SW480 (cell line): ENCODE data around the gene TPPP.

ENCODE experiments used
- DNase-seq: peaks from one replicate; pipeline ENCODE4 v3.0.0-alpha.2; 2016; ENCODE audit warnings: low spot score

TPPP gene

DNA sequence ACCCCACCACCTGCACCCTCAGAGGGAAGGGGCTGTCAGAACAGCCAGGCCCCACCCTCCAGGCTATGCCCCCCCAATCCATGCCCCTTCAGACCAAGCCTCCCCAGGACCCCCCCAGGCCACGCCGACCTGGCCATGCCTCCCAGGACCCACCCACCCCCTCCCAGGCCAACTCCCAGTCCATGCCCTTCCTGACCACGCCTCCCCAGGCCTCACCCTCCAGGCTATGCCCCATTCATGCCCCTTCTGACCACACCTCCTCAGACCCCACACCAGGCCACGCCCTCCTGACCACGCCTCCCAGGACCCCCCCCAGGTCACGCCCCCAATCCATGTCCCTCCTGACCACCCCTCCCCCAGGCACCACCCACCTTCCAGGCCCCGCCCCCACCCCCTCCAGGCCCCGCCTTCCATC lies 27.6 kb downstream of the TPPP start:
- no peak for DNase-seq

DNA sequence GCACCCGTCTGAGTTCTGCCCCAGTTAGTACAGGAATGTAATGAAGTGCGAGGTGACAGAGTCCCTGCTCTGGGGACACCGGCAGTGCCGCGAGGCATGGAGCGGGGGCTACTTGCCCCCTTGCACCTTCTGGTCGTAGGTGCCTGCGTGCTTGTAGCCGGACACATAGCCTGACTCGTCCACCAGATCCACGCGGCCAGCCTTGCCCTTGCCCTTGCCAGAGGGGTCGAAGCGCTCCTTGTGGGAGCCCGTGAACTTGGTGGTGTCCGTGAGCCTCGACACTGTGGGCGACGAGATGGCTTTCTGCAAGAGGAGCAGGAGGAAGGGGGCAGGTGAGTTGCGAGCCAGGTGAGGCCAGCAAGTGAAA lies 28.2 kb downstream of the TPPP start:
- no peak for DNase-seq

DNA sequence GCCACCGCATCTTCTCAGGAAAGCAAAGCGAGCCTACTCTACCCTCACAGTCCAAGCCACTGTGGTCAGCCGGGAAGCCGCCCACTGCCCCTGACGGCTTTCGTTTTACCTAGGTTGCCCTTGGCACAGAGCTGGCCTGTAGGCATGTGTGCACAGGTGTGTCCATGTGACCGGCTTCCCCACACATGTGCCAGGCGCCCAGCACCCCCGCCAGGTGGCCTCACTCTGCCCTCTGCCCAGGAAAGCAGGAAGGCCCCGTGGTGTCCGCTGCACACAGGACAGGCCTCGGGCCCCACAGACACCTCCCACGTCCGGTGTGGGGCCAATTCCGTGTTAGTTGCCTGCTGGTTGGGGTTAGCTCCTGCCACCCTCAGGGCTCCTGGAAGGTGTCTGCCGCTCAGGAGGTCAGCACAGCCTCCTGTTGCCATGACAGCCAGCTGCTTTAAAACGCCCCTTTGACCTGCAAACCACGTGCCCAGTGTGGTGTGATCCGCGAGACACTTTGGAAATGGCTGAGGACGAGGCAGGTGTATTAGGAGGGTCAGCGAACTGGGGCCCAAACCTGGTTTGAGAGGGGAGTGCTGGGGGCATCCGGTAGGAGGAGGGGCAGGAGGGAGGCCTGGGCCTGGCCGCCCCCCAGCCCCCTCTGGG lies 28.7 kb downstream of the TPPP start:
- DNase-seq: no peak

DNA sequence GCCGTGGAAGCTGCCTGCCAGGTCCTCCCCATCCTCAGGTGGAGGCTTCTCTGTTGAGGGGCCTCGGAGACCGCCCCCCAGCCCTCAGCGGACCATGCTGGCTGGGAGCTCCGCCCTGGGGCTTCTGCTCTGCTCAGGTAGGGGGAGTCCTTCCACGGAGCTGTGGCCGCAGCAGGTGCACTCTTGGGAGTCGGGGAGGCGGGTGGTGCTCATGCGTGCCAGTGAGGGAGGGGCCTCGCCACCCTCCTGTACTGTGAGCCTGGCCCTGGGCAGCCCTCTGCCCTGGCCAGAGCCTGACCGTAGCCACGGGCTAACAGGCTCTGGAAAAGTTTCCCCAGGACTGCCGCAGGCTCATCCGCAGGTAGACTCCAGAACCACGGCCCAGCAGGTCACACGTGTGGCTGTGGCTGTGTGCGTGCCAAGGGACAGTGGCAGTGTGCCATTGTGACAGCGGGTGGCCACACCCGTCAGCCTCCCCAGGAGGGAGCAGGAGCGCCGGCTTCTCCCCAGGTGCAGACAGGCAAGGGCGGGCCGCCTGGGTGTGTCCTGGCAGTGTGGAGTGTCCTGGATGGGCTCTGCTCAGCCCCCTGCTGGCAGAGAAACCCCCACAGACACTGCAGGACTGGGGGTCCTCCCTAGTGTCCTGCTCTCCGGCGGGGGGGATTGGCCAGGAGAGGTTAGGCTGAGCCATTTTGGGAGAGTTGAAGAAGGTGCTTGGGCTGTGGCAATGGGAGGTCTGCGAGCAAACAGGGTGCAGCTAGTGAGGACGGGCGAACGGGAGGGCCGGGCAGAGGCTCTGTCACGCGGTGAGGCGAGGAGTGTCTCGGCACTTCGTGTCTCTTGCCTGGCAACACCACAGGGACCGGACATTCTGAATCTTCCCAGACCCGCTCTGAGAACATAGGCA lies 29.5 kb downstream of the TPPP start:
- DNase-seq: no peak

DNA sequence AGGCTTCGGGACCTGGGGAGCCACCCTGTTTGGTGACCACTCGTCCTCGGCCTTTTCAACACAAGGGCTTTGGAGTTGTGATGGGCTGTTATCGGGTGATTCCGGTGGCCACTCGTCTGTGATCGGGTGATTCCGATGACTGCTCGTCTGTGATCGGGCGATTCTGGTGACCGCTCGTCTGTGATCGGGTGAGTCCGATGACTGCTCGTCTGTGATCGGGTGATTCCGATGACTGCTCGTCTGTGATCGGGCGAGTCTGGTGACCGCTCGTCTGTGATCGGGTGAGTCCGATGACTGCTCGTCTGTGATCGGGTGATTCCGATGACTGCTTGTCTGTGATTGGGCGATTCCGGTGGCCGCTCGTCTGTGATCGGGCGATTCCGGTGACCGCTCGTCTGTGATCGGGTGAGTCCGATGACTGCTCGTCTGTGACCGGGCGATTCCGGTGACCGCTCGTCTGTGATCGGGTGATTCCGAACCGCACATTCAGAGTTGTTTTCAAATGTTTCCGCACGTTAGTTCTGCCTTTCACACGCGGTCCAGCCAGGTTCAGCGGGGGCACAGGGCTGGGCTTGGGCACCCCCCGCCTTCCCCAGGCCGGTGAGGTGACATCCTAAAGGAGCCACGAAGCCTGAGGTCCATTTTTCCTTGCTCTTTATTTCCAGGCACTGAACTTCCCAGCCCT lies 30.3 kb downstream of the TPPP start:
- DNase-seq: no peak

DNA sequence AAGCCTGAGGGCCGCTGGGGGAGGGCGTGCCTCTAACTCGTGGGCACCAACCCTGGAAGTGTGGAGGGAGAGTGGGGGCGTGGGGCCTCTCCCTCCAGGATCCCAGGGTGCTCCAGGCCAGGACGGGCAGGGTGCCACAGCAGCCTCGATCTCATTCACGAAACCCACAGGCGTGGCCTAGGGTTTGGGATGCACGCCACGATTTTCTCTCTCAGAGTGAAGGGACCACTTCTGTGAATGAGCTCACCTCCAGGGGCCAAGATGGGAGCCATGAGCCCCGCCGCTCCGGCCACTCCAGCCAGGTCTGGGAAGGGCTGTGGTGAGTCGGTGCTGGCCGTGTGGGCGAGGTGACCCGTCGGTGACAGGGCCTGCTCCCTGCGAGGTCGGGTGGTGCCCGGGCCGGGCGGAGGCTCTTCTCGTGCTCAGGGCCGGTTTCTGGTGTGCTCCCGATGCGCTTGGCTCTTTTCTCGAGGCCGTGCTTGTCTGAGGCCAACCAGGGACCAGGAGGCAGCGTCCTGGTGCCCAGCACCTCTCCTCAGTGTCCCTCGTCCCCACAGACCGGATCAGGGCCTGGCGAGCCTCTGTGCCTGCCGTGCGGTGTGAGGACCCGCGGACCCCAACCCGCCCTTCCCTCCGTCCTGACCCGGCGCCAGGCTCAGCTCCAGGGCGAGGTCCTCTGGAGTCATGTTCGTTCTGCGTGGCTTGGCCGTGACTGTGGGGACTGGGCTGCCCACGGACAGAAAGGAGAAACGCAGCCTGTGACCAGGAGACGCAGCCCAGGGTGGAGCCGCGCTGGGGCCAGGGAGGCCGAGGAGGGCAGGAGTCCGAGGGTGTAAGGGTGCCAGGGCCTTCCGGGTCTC lies 31.0 kb downstream of the TPPP start:
- no peak for DNase-seq

DNA sequence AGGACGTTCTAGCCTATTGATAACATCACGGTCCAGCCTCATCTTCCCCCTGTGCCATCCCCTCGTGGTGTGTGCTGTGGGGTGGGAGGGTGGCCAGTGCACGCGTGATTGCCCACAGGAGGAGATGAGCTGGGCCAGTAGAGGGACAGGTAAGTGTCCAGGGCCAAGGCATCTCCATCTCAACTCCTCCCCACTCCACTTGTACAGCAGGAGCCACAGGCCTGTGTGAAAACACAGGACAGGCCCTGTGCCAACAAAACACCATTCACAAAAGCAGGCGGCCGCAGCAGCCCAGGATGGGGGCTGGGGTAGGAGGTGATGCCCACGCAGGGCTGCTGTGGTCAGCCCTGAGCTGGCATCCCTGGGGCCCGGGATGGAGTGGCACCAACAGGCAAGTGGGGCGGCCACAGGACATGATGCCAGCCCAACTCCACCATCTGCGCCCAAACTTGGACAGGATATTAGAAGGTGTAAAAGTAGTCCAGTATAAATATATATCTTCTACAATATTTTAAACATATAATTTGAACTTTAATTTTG lies 32.6 kb downstream of the TPPP start:
- no peak for DNase-seq

DNA sequence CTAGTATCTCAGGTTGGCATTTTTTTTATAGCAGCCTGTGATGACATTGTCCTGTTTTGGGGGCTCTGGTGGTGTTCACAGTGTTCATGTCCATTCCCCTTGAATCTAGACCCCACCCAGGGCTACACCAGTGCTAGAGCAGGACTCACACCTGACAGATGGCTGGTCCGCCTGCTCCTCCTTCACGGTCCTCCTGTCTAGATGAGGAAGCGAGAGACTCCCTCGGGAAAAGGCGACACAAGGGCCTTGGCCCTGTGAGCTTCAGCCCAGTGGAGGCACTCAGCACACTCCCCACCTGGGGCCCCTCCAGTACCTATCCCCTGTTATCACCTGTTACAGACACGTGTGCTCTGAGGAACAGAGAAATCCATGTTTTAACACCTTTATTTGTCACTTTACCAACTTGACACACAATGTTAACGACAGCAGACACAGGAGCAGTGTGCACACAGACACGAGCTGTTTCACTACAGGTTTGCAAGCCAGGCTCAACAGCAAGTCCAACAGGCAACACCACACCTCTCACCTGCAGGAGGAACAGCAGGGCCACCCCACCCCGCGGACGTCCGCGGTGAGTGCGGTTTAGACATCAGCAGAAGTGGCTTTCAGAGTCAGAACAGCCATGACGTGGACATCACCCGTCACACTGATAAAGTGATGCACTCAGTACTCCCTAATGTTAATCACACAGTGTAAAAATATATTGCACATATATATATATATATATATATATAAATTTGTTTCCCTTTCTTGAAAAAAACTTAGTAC lies 33.5 kb downstream of the TPPP start:
- no peak for DNase-seq

DNA sequence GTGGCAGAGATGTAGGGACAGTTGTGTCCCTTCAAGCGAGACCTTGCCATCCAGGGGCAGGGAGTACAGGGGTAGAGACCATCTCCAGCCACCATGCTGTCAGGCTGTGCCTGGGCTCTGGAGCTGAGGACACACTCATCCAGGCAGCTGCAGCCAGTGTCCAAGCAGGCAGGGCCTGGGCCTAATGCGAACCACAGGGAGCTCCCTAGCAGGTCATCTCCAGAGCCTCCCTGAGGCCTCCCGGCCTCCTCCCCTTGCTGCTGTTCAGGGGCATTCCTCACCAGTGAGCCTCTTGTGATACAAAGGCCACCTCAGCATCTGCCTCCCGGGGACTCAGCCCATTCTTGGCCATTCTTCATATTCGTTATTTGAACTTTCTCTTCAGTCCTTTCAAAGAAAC lies 35.0 kb downstream of the TPPP start:
- no peak for DNase-seq

DNA sequence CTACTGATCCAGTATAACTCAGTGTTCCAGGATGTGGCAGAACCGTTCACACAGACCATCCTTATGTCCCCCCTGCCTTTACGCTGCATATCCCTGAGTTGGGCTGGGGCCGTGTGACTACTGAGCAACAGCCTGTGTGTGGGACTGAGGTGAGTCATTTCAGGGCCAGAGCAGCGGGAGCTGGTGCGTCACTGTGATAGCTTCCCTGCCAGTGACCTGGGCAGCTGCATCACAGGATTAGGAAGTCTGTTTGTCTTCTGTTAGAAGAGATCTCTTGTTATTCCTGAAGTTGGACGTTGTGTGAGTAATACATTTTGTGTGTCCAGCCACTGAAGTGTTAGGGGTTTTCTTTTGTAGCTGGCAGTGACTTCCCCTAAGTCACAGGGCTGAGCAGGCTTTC lies 35.6 kb downstream of the TPPP start:
- no peak for DNase-seq

DNA sequence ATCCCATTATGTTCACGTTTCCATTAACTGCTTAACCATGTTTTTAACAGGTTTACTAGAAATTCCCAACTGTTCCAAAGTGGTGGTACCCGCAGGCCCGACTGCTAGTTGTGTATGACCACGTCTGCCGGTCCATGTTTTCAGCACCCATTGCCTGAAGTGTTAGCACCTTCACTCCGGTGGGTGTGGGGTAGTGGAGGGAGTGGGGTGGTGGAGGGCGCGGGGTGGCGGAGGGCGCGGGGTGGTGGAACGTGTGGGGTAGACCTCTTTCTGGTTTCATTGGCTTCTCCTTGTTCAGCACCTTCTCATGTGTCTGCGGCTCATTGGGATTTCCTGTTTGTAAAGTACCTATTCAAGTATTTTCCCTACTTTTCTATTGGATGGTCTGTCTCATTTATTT lies 37.7 kb downstream of the TPPP start:
- DNase-seq: no peak

DNA sequence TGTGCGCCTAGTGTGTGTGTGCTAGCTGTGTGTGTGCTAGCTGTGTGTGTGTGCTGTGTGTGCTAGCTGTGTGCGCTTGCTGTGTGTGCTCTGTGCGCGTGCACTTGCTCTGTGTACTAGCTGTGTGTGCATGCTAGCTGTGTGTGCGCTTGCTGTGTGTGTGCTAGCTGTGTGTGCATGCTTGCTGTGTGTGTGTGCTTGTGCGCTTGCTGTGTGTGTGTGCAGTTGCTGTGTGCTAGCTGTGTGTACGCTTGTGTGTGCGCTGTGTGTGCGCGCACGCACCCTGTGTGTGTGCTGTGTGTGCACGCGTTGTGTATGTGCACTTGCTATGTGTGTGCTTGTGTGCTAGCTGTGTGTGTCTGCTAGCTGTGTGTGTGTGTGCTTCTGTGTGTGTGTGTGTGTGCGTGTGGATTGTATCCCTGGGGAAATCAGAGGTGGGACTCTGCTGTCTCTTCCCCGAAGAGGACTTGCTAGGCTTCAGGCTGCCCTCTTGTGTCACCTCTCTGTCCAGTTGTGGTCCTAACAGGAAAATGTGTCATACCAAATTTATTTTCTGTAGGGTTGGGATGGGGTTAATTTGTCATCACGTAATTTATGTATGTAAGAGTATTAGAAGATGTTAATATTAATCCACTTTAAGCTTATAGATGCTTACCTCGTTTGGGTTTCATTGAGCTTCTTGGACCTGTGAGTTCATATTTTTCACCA lies 38.9 kb downstream of the TPPP start:
- DNase-seq: no peak

DNA sequence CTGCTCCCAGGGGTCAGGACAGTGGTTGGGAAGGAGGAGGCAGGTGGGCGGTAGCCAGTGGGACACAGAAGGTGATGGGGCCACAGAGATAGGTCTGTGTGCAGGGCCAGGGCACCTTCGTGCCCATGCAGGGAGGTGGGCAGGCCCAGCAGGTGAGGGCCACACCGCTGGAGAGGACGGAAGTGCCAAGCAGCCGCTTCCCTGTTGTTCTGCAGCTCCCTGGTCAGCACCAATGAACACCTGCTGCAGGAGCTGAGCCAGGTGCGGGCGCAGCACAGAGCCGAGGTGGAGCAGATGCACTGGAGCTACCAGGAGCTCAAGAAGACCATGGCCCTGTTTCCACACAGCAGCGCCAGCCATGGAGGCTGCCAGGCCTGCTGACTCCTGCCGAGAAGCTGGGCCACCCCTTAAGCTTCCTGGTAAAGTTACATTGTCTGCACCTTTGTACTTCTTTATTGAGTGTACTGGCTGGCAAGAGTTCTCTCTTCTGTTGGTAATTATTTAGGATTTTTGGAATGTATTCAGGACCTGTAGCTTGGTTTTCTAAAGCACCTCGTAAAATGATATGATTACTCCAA lies 40.3 kb downstream of the TPPP start:
- no peak for DNase-seq

DNA sequence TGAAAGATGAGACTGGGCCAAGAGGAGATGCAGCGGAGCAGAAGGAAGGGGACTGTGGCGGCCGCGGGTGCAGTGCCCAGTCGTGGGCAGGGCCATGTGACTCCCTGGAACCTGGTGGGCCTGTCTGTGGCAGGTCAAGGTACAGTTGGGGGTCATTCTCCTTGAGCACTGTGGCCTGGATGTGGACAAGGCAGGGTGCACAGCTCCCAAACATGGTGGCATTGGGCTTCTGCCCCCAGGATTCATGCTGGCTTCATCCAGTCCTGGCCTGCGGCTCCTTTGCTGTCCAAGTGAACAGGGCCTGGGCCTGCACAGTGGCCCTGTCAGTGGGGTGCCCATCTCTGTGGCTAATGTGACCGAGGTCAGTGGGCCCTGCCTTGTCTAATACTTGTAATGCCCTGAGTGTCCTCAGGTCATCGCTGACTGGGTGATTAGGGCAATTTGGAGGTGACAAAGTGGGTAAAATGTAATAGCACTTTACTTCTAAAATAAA lies 41.1 kb downstream of the TPPP start:
- no peak for DNase-seq

DNA sequence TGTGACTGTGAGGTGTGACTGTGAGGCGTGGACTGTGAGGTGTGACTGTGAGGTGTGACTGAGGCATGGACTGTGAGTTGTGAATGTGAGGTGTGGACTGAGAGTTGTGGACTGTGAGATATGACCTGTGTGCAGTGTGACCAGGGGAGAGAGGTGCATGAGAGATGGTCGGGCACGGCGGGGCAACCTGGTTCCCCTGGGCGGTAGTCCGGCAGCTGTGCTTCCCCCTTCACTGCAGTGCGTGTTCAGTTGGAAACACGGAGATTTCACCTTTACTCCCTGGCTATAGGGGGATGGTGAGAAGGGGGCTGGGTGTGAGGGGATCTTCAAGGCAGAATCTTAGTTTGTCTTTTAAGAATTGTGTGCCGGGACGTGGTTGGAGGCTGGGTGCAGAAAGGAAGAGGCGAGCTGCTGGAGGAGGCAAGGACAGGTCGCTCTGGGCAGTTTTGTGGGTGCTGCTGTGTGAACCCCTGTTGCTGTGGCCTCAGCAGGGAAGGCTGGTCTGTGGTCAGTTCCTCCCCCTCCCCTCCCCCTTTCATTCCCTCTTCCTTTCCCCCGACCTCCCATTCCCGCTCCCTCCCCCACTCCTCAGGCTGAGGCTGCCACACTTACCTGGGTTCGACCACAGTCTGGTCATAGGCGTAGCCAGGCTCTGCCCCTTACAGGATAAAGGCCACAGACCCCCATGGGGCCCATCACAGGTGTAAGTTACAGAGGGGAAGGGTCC lies 41.7 kb downstream of the TPPP start:
- no peak for DNase-seq

DNA sequence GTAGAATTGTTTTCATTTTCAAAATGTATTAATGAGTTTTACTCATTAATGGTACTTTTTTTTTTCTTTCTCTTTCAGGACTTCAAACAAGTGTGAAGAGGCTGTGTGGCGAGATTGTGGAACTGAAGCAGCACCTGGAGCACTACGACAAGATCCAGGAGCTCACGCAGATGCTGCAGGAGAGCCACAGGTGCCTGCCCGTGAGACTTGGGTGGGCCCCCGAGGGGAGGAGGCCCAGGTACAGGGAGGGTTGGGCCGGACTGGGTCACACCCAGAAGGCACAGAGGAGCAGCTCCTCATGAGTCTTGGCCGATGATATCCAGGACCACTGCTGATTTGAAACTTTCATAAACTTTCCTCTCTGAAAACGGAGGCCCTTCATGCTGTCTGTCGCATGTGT lies 45.4 kb downstream of the TPPP start:
- no peak for DNase-seq

DNA sequence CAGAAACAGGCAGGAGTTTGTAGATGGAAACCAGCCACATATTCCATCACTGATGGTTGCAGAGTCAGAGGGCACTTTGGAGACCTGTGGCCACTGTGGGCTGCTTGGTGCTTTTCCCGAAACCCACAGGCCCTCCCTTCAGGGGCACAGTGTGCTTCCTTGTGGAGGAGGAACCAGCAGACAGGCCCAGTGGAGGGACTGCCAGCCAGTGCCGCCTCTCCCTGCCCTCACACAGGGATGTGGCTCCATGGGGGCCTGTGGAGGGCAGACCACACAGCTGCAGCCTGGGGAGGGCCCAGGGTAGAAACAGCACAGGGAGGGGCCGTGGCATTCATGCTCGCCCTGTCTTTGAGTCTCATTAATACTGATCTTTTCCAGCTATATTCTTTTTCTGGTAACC lies 45.8 kb downstream of the TPPP start:
- no peak for DNase-seq

DNA sequence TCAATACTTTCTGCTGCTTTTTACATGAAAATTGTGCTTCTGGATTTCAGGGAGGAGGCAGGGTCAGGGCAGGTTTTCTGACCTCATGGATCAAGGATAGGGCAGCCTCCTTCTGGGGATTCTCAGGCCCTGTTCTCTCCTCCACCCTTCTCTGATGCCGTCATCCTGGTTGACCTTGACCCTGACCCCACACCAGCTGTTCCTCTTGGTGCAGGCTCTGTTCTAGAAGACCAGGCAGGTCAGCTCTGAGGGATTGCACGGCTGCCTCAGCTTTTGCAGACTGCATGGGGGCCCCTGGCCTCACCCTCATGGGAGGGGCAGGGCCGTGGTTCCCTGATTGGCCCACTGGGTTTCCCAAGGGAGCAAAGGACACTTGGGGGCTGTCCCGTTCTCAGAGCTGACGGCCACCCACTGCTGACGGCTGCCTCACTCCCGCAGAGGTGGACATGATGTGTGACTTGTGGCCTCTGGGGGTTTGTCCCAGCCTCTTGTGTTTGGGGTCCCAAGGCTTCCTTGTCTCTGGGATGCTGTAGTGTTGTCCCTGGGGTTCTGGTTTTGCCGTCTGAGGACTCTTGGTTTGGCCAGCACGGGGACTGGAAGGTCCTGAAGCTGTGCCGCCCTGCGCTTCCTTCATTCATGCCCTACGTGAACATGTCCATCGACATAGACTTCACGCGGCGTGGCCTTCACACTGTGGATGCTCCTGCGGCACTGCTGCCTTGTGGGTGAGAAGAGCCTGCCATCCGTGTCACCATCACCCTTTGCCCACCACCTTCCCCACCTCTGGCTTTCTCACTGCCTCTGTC lies 46.6 kb downstream of the TPPP start:
- no peak for DNase-seq
